OCI-LY3 (cell line): ENCODE results near the gene DEPDC1B.

Source experiments
- H2AFZ ChIP-seq: fragments of 200-600, 300-600 bp; shearing (Covaris generic); 2 replicates; pipeline ENCODE4 v1.6.0; 2014; ENCODE audit warnings: antibody characterized with exemption, low read depth, low read length
- H3K27ac ChIP-seq: fragments of 200-600, 300-600 bp; sonication (generic); 2 replicates; pipeline ENCODE4 v1.5.1; 2014; ENCODE audit warnings: mild to moderate bottlenecking, low read length, moderate library complexity, mixed read lengths
- H3K27me3 ChIP-seq: fragments of 200-600, 300-600 bp; sonication (generic); 2 replicates; pipeline ENCODE4 v1.6.1; 2014; ENCODE audit warnings: low read depth, low read length, mixed read lengths
- H3K36me3 ChIP-seq: fragments of 200-600, 300-600 bp; sonication (generic); replicated peaks from 2 replicates; pipeline ENCODE3; 2014; ENCODE audit warnings: low read depth, low read length, mixed read lengths
- H3K4me1 ChIP-seq: fragments of 300-600, 200-600 bp; sonication (generic); 2 replicates; pipeline ENCODE4 v1.6.1; 2014; ENCODE audit warnings: low read length, mixed read lengths
- H3K4me2 ChIP-seq: fragments of 200-600, 300-600 bp; sonication (generic); 2 replicates; pipeline ENCODE4 v1.6.1; 2014; ENCODE audit warnings: low read length, mixed read lengths
- H3K4me3 ChIP-seq: fragments of 300-600, 200-600 bp; sonication (generic); 2 replicates; pipeline ENCODE4 v1.5.1; 2014; ENCODE audit warnings: antibody characterized with exemption, mild to moderate bottlenecking, low read length, moderate library complexity
- H3K79me2 ChIP-seq: fragments of 300-600, 200-600 bp; shearing (Covaris generic); 2 replicates; pipeline ENCODE4 v1.6.1; 2014; ENCODE audit warnings: mild to moderate bottlenecking, low read length, mixed read lengths
- H3K9ac ChIP-seq: fragments of 300-600, 200-600 bp; shearing (Covaris generic); 2 replicates; pipeline ENCODE4 v1.6.0; 2014; ENCODE audit warnings: mild to moderate bottlenecking, low read length, moderate library complexity
- H3K9me3 ChIP-seq: fragments of 200-600, 300-600 bp; shearing (Covaris generic); 2 replicates; pipeline ENCODE4 v1.6.1; 2014; ENCODE audit warnings: low read length, mixed read lengths; ENCODE audit not compliant: insufficient read depth
- H4K20me1 ChIP-seq: fragments of 200-600, 300-600 bp; sonication (generic); 2 replicates; pipeline ENCODE4 v1.6.1; 2016; ENCODE audit warnings: low read length, mixed read lengths; ENCODE audit not compliant: insufficient read depth
- EZH2phosphoT487 ChIP-seq: fragments of 200-600 bp; shearing (Covaris generic); IDR thresholded peaks from 2 replicates; pipeline ENCODE4 v1.6.1; 2018; ENCODE audit warnings: antibody characterized with exemption, mixed run types, low read depth
- TF ChIP-seq, protein P1 (sequence below): fragments of 200-600, 300-600 bp; sonication (generic); IDR thresholded peaks from 2 replicates; pipeline ENCODE4 v1.5.1; 2014; ENCODE audit warnings: antibody characterized with exemption, low read length, low read depth

The DEPDC1B gene

GRCh38 chr5:60640901-60641300 is 59.1 kb downstream of the DEPDC1B start:
- Histone ChIP-seq H3K36me3 (peaks cover 19% of the 10 kb centered on the region), H3K4me1 (no peaks in the 10 kb centered on the region), H3K27me3 (no peaks in the 10 kb centered on the region), H4K20me1 (no peaks in the 10 kb centered on the region), H3K27ac (no peak overlapping the region), H3K79me2 (no peaks in the 10 kb centered on the region), H3K4me3 (no peak overlapping the region), H2AFZ (no peak overlapping the region), H3K9ac (no peak overlapping the region), H3K9me3 (no peaks in the 10 kb centered on the region), H3K4me2 (no peak overlapping the region)
- TF ChIP-seq, protein P1, sequence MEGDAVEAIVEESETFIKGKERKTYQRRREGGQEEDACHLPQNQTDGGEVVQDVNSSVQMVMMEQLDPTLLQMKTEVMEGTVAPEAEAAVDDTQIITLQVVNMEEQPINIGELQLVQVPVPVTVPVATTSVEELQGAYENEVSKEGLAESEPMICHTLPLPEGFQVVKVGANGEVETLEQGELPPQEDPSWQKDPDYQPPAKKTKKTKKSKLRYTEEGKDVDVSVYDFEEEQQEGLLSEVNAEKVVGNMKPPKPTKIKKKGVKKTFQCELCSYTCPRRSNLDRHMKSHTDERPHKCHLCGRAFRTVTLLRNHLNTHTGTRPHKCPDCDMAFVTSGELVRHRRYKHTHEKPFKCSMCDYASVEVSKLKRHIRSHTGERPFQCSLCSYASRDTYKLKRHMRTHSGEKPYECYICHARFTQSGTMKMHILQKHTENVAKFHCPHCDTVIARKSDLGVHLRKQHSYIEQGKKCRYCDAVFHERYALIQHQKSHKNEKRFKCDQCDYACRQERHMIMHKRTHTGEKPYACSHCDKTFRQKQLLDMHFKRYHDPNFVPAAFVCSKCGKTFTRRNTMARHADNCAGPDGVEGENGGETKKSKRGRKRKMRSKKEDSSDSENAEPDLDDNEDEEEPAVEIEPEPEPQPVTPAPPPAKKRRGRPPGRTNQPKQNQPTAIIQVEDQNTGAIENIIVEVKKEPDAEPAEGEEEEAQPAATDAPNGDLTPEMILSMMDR = no peak
- no peak for TF ChIP-seq EZH2phosphoT487

- no peak overlapping the region for H3K9ac ChIP-seq
Measured at GRCh38 chr5:60639544-60639943, 60.4 kb downstream of the DEPDC1B start.

DNA sequence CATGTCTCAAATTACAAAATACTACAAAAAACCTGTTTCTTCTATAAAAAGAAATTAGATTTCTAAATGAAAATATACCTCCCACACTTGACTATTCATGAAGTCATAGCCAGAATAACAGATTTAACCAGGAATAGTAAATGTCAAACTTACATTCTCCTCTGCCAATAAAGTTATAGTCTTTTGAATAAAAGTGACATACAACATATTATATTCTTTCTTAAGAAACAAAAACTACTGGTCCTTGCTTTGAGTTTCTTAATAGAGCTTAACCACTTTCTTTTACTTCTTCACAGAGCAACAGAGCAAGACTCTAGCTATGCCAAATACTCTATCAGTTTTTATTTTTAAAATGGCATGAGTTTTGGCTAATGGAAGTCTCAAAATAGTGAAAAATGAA is 61.7 kb downstream of the DEPDC1B start:
- H3K4me2 ChIP-seq = no peak overlapping the region
- TF ChIP-seq, protein P1 = no peak
- no peak for TF ChIP-seq EZH2phosphoT487
- no peaks in the 10 kb centered on the region for H3K79me2 ChIP-seq
- peaks cover 15% of the 10 kb centered on the region for H3K36me3 ChIP-seq
- H3K9ac ChIP-seq = no peak overlapping the region
- H2AFZ ChIP-seq = no peak overlapping the region
- no peak overlapping the region for H3K27ac ChIP-seq
- no peaks in the 10 kb centered on the region for H3K4me1 ChIP-seq
- no peaks in the 10 kb centered on the region for H4K20me1 ChIP-seq
- no peak overlapping the region for H3K4me3 ChIP-seq
- H3K27me3 ChIP-seq = no peaks in the 10 kb centered on the region
- no peaks in the 10 kb centered on the region for H3K9me3 ChIP-seq

More at GRCh38 chr5:60639544-60639943, 60.4 kb downstream of the DEPDC1B start:
- no peak overlapping the region for H3K4me3 ChIP-seq
- no peaks in the 10 kb centered on the region for H3K9me3 ChIP-seq
- H4K20me1 ChIP-seq = no peaks in the 10 kb centered on the region
- H3K27ac ChIP-seq = no peak overlapping the region
- no peaks in the 10 kb centered on the region for H3K79me2 ChIP-seq
- no peaks in the 10 kb centered on the region for H3K27me3 ChIP-seq
- no peak overlapping the region for H3K4me2 ChIP-seq
- H3K4me1 ChIP-seq = no peaks in the 10 kb centered on the region
- peaks cover 19% of the 10 kb centered on the region for H3K36me3 ChIP-seq
- TF ChIP-seq, protein P1 = no peak
- TF ChIP-seq EZH2phosphoT487 = no peak
- H2AFZ ChIP-seq = no peak overlapping the region

DNA sequence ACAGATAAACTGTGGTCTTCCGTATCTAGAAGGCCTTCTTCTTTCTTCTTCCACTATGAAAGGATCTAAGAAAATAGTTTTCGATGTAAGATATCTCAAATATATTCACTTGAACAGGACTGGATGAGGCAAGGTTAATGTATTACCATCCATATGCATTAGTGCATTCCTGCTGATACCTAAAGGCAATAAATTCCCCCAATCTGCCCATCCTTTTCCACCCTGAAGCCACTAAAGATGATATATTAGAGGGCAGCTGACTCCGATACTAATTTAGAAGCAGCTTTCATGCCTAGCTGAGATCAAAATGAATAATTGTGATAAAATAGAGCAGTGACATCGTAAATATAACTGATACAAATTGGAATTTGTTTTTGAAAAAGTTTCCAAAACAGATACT is 63.3 kb downstream of the DEPDC1B start:
- TF ChIP-seq, protein P1 = no peak
- no peak for TF ChIP-seq EZH2phosphoT487
- H3K27ac ChIP-seq = no peak overlapping the region
- H3K4me2 ChIP-seq = no peak overlapping the region
- no peaks in the 10 kb centered on the region for H3K4me1 ChIP-seq
- no peak overlapping the region for H3K4me3 ChIP-seq
- H3K79me2 ChIP-seq = no peaks in the 10 kb centered on the region
- peaks cover 9% of the 10 kb centered on the region for H3K36me3 ChIP-seq
- H4K20me1 ChIP-seq = no peaks in the 10 kb centered on the region
- H2AFZ ChIP-seq = no peak overlapping the region
- H3K9ac ChIP-seq = no peak overlapping the region
- H3K27me3 ChIP-seq = no peaks in the 10 kb centered on the region
- no peaks in the 10 kb centered on the region for H3K9me3 ChIP-seq
